KOPT-K1 (cell line): ENCODE measurements around the gene LHFPL4.

Experiments used
- H3K27ac ChIP-seq: fragments of 200-600 bp; sonication (generic); 2 replicates; pipeline ENCODE4 v1.5.1; 2016; ENCODE audit warnings: antibody characterized with exemption, mild to moderate bottlenecking, low read depth, low read length; ENCODE audit not compliant: poor library complexity, severe bottlenecking
- H3K36me3 ChIP-seq: fragments of 200-600 bp; sonication (generic); 2 replicates; pipeline ENCODE4 v1.5.1; 2017; ENCODE audit warnings: antibody characterized with exemption, mild to moderate bottlenecking, low read length, moderate library complexity; ENCODE audit not compliant: insufficient read depth
- H3K9me3 ChIP-seq: fragments of 200-600 bp; sonication (generic); 2 replicates; pipeline ENCODE4 v1.5.1; 2017; ENCODE audit warnings: antibody characterized with exemption, low read length, mild to moderate bottlenecking; ENCODE audit not compliant: insufficient read depth, poor library complexity, severe bottlenecking

Gene LHFPL4

GRCh38 chr3:9468460-9468859 is 85.2 kb downstream of the LHFPL4 start:
- no peak overlapping the region for H3K27ac ChIP-seq
- H3K9me3 ChIP-seq = no peaks in the 10 kb centered on the region
- peaks cover 100% of the 10 kb centered on the region for H3K36me3 ChIP-seq

- H3K9me3 ChIP-seq = no peaks in the 10 kb centered on the region
- H3K27ac ChIP-seq = no peak overlapping the region
- peaks cover 100% of the 10 kb centered on the region for H3K36me3 ChIP-seq
These were observed 86.2 kb downstream of the LHFPL4 start for GRCh38 chr3:9467451-9467850.

- H3K36me3 ChIP-seq = peaks cover 98% of the 10 kb centered on the region
- H3K9me3 ChIP-seq = no peaks in the 10 kb centered on the region
- no peak overlapping the region for H3K27ac ChIP-seq
These were observed 98.0 kb downstream of the LHFPL4 start for GRCh38 chr3:9455596-9456131.

- no peaks in the 10 kb centered on the region for H3K9me3 ChIP-seq
- peaks cover 98% of the 10 kb centered on the region for H3K36me3 ChIP-seq
- no peak overlapping the region for H3K27ac ChIP-seq
These were observed 101.2 kb downstream of the LHFPL4 start for GRCh38 chr3:9452417-9452816.

- H3K27ac ChIP-seq = no peak overlapping the region
- no peaks in the 10 kb centered on the region for H3K9me3 ChIP-seq
- H3K36me3 ChIP-seq = peaks cover 100% of the 10 kb centered on the region
These were observed 102.6 kb downstream of the LHFPL4 start for GRCh38 chr3:9450991-9451390.

GRCh38 chr3:9450126-9450525 is 103.5 kb downstream of the LHFPL4 start:
- Histone ChIP-seq H3K36me3 (peaks cover 98% of the 10 kb centered on the region), H3K9me3 (no peaks in the 10 kb centered on the region), H3K27ac (no peak overlapping the region)

- no peak overlapping the region for H3K27ac ChIP-seq
- H3K36me3 ChIP-seq = peaks cover 98% of the 10 kb centered on the region
- H3K9me3 ChIP-seq = no peaks in the 10 kb centered on the region
These were observed 105.0 kb downstream of the LHFPL4 start for GRCh38 chr3:9448643-9449042.
